ENCODE data around the gene HELB. TPM values are rescaled to one million over a fixed set of nuclear protein-coding genes. Genes with fewer than 3 reads are reported as not detected.

Gene HELB
- total and polyA plus RNA-seq, 2 of the 8 experiments (the other 6 are each of a cell fraction or from before 2014, with no cell fraction given) = 1.8 to 7.6 TPM

DNA sequence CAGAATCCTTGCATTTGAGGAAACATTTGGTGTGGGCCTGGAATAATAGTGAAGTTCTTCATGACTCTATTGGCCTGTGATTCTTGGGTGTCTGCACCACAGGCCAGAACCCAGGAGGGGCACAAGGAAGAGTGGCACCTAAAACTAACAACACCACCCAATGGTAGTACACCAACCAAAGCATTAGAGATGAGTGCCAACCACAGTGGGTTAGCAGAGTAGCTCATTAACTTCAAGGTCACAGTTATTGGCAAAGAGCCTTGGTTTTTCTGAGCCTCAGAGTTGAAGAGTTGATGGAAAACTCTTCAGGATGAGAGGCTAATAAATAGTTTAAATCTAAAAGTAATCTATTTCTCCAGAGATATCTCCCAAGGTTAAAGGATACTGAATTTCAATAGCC lies 57.0 kb downstream of the HELB start:
- Histone ChIP-seq H3K14ac (ENCODE audit: insufficient read length) (no peak overlapping the region), H3K9ac (replicated peaks in 1 of 4; ENCODE audit: extremely low read depth in 1 of 4, low read depth in 3 of 4, low read length in 3 of 4) (no peak overlapping the region), H2AK5ac (ENCODE audit: low read depth, low read length) (no peak overlapping the region), H3K56ac (replicated peaks; ENCODE audit: insufficient read length, low read depth, low read length) (no peak overlapping the region), H2BK20ac (ENCODE audit: low read length) (0 out of 2 replicates have a peak overlapping the region, but pooled peaks have one; percentile 3), H3K27ac (ENCODE audit: low read depth, low read length) (no peak overlapping the region), H2BK5ac (ENCODE audit: low read depth, low read length) (no peak overlapping the region), H3K4me1 (replicated peaks in 1 of 4; ENCODE audit: control insufficient read depth in 3 of 4, insufficient read depth in 4 of 4, low read length in 3 of 4) (peaks cover 0 to 7% (median 1%) of the 10 kb centered on the region in 4 experiments; a peak in 2 of 7 replicates), H2BK12ac (ENCODE audit: low read depth, low read length) (no peak overlapping the region; the same call in 1 of the 2 replicates), H4K91ac (replicated peaks; ENCODE audit: insufficient read length, low read length) (no peak overlapping the region), H3K23ac (ENCODE audit: insufficient read length) (no peak overlapping the region), H3K79me1 (ENCODE audit: low read depth, low read length) (no peaks in the 10 kb centered on the region), H3K27me3 (replicated peaks in 1 of 4; ENCODE audit: control insufficient read depth in 3 of 4, extremely low read depth in 1 of 4, insufficient read depth in 3 of 4, low read length in 3 of 4) (no peaks in the 10 kb centered on the region), H3K4me3 (ENCODE audit: extremely low read depth in 1 of 4, insufficient read depth in 2 of 4, low read depth in 3 of 4, low read length in 4 of 4) (no peak overlapping the region), H2BK15ac (ENCODE audit: low read length) (0 out of 2 replicates have a peak overlapping the region, but pooled peaks have one; percentile 72), H2BK120ac (replicated peaks; ENCODE audit: low read depth, low read length) (no peak overlapping the region), H3K79me2 (ENCODE audit: control insufficient read depth in 1 of 2, insufficient read depth in 2 of 2, low read length in 2 of 2) (no peaks in the 10 kb centered on the region), H3K36me3 (ENCODE audit: control insufficient read depth in 2 of 4, insufficient read depth in 4 of 4, low read length in 3 of 4) (no peaks in the 10 kb centered on the region), H3K23me2 (ENCODE audit: low read depth, low read length) (no peaks in the 10 kb centered on the region), H4K20me1 (replicated peaks in 1 of 2; ENCODE audit: control insufficient read depth in 1 of 2, insufficient read depth in 2 of 2, low read length in 2 of 2) (no peaks in the 10 kb centered on the region), H2AFZ (ENCODE audit: low read length) (no peak overlapping the region), H4K8ac (ENCODE audit: extremely low read depth, insufficient read depth, low read length) (no peak overlapping the region), H3K18ac (ENCODE audit: extremely low read depth, low read length) (no peak overlapping the region), H3K4me2 (ENCODE audit: insufficient read depth in 1 of 2, low read depth in 2 of 2, low read length in 2 of 2) (no peak overlapping the region), H3K9me3 (ENCODE audit: insufficient read depth in 2 of 2, low read depth in 1 of 2, low read length in 1 of 2) (no peaks in the 10 kb centered on the region), H3K4ac (replicated peaks; ENCODE audit: insufficient read length, low read depth, low read length) (no peak overlapping the region), H4K5ac (ENCODE audit: insufficient read length, low read depth, low read length) (no peak overlapping the region)
- no peak for DNase-seq (ENCODE audit: low read depth in 1 of 2, low spot score in 2 of 2)
- CTCF ChIA-PET (ENCODE audit: partially characterized antibody) = interaction anchor here (1.0 kb wide), 1 partner anchor 50 kb away, joined by 3 read pairs; no protein-coding TSS in a partner anchor
- FAIRE-seq = no peak
- TF ChIP-seq BCL11A (IDR thresholded peaks at IDR 0.05; ENCODE audit: low read depth in 2 of 2, low read length in 2 of 2) = no peak
- no peak for TF ChIP-seq CBX8 (IDR thresholded peaks at IDR 0.05; ENCODE audit: borderline replicate concordance, low read depth, low read length)
- TF ChIP-seq EP300 (IDR thresholded peaks at IDR 0.05; ENCODE audit: borderline replicate concordance in 1 of 2, low read depth in 2 of 2, low read length in 2 of 2) = no peak
- no peak for TF ChIP-seq BRCA1 (IDR thresholded peaks at IDR 0.05; ENCODE audit: low read depth, low read length)
- no peak for TF ChIP-seq NANOG (IDR thresholded peaks at IDR 0.05; ENCODE audit: insufficient read depth, low read depth, low read length, poor library complexity, severe bottlenecking)
- TF ChIP-seq, protein P1, sequence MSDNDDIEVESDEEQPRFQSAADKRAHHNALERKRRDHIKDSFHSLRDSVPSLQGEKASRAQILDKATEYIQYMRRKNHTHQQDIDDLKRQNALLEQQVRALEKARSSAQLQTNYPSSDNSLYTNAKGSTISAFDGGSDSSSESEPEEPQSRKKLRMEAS (IDR thresholded peaks at IDR 0.05) = no peak
- no peak for TF ChIP-seq SIRT6 (IDR thresholded peaks at IDR 0.05; ENCODE audit: low read length)
- no peak for TF ChIP-seq HDAC6 (IDR thresholded peaks at IDR 0.05; ENCODE audit: low read depth, low read length)
- no peak for TF ChIP-seq KDM1A (IDR thresholded peaks at IDR 0.05; ENCODE audit: borderline replicate concordance, low read length)
- TF ChIP-seq, protein P2, sequence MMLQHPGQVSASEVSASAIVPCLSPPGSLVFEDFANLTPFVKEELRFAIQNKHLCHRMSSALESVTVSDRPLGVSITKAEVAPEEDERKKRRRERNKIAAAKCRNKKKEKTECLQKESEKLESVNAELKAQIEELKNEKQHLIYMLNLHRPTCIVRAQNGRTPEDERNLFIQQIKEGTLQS (IDR thresholded peaks at IDR 0.05; ENCODE audit: insufficient read depth, low read depth, low read length) = no peak
- no peak for TF ChIP-seq TAF1 (IDR thresholded peaks at IDR 0.05; ENCODE audit: low read depth, low read length)
- TF ChIP-seq POLR2AphosphoS5 (IDR thresholded peaks at IDR 0.05; ENCODE audit: low read depth, low read length) = no peak
- POLR2A ChIA-PET (ENCODE audit: partially characterized antibody) = no interaction called here
